Suprapubic skin (tissue), 3 donors: ENCODE results near the gene NPTXR.

Source experiments
- CTCF ChIP-seq, 2 donors: fragments of 200-600 bp in 1 of 2; fragments of 450-650 bp in 1 of 2; sonication (generic) in 1 of 2; IDR thresholded peaks; one replicate each; pipeline ENCODE4 v1.5.1; 2016 to 2019; ENCODE audit warnings: antibody characterized with exemption in 2 of 2, mild to moderate bottlenecking in 1 of 2, moderate library complexity in 1 of 2
- POLR2A ChIP-seq, 2 donors: fragments of 450-650 bp; IDR thresholded peaks; one replicate each; pipeline ENCODE4 v1.6.1; 2017; ENCODE audit warnings: antibody characterized with exemption in 2 of 2, mild to moderate bottlenecking in 2 of 2, moderate library complexity in 2 of 2

GRCh38 chr22:38834215-38834953, 9.4 kb downstream of the NPTXR start:
- no peak for TF ChIP-seq CTCF (IDR thresholded peaks at IDR 0.05)
- no peak for TF ChIP-seq POLR2A (IDR thresholded peaks at IDR 0.05)
